KMS-11 (cell line): Measurements from ENCODE around the gene LST1.

Source experiments
- H2AFZ ChIP-seq: fragments of 200-600 bp; sonication (generic); 2 replicates; pipeline ENCODE4 v1.6.1; 2016; ENCODE audit warnings: antibody characterized with exemption, mixed run types, low read depth
- H3K27ac ChIP-seq: fragments of 200-600 bp; sonication (generic); 2 replicates; pipeline ENCODE4 v1.6.1; 2016; ENCODE audit warnings: mild to moderate bottlenecking, mixed run types
- H3K27me3 ChIP-seq: fragments of 200-600 bp; sonication (generic); 2 replicates; pipeline ENCODE4 v1.6.1; 2017; ENCODE audit warnings: mild to moderate bottlenecking, low read depth, mixed run types, moderate library complexity; ENCODE audit not compliant: insufficient read depth
- H3K36me3 ChIP-seq: fragments of 200-600 bp; sonication (generic); 2 replicates; pipeline ENCODE4 v1.6.1; 2017; ENCODE audit warnings: mild to moderate bottlenecking, mixed run types; ENCODE audit not compliant: insufficient read depth
- H3K4me1 ChIP-seq: fragments of 200-600 bp; sonication (generic); 2 replicates; pipeline ENCODE4 v1.6.1; 2016; ENCODE audit warnings: mild to moderate bottlenecking, low read depth, mixed run types; ENCODE audit not compliant: poor library complexity, severe bottlenecking
- H3K4me2 ChIP-seq: fragments of 200-600 bp; sonication (generic); 2 replicates; pipeline ENCODE4 v1.7.0; 2016; ENCODE audit warnings: mild to moderate bottlenecking, mixed run types
- H3K4me3 ChIP-seq: fragments of 200-600 bp; sonication (generic); IDR thresholded peaks from 2 replicates; pipeline ENCODE4 v1.6.1; 2017; ENCODE audit warnings: low read depth, low read length, mixed read lengths; ENCODE audit not compliant: insufficient read depth
- H3K79me2 ChIP-seq: fragments of 200-600 bp; sonication (generic); 2 replicates; pipeline ENCODE4 v1.6.1; 2016; ENCODE audit warnings: low read depth, mixed run types; ENCODE audit not compliant: insufficient read depth
- H3K9ac ChIP-seq: fragments of 200-600 bp; sonication (generic); 2 replicates; pipeline ENCODE4 v1.6.1; 2016; ENCODE audit warnings: mild to moderate bottlenecking, mixed run types
- H4K20me1 ChIP-seq: fragments of 200-600 bp; sonication (generic); 2 replicates; pipeline ENCODE4 v1.6.1; 2016; ENCODE audit warnings: mild to moderate bottlenecking, mixed run types; ENCODE audit not compliant: insufficient read depth
- CTCF ChIP-seq: fragments of 200-600 bp; sonication (generic); conservative IDR thresholded peaks from 2 replicates; pipeline ENCODE4 v1.6.1; 2017; ENCODE audit warnings: low read depth, mild to moderate bottlenecking, antibody characterized with exemption, low read length, moderate library complexity, mixed read lengths

Gene LST1

DNA sequence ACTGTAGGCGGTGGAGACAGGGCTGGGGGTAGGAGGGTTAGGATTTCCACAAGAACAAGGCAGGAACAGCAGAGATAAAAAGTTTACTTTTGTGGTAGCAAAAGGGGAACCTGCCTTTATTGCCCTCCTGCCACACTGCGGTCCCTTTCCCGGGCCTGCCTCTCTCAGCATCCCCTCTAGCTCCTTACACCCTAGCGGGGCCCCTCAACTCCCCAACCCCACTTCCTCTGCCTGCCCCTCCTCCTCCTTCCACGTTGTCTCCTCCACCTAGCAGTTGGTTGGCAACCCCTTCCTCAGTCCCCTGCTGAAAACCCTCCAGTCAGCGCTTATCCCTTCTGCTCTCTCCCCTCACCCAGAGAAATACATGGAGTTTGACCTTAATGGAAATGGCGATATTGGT, 29.7 kb downstream of the LST1 start:
- H2AFZ ChIP-seq, result no peak overlapping the region
- no peaks in the 10 kb centered on the region for H4K20me1 ChIP-seq
- no peak overlapping the region for H3K4me2 ChIP-seq
- H3K79me2 ChIP-seq, result peaks cover under 1% of the 10 kb centered on the region; the same call in 1 of the 2 replicates
- no peaks in the 10 kb centered on the region for H3K27me3 ChIP-seq
- H3K27ac ChIP-seq, result no peak overlapping the region
- no peak overlapping the region for H3K9ac ChIP-seq
- TF ChIP-seq CTCF, result no peak
- peaks cover 20% of the 10 kb centered on the region for H3K4me1 ChIP-seq
- no peaks in the 10 kb centered on the region for H3K36me3 ChIP-seq
- no peak overlapping the region for H3K4me3 ChIP-seq

DNA sequence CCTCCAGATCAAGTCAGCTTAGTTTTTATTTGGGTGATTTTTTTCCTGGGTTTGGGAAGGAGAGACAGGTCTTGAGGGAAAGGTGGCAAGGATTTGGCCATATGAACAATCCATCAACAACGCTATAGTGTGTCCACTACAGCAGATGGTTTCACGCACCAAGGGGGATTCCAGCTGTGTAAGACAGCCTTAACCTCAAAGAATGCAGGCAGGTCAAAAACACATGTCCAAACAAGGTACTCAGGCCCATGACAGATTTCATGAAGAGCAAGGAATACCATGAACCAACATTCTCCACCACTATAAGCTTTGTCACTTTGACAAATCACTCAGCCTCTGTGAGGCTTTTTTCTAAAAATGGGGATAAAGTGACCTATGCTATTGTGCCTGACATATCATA, 30.9 kb downstream of the LST1 start:
- no peak overlapping the region for H3K27ac ChIP-seq
- H3K4me1 ChIP-seq, result peaks cover 23% of the 10 kb centered on the region
- H3K9ac ChIP-seq, result no peak overlapping the region
- no peaks in the 10 kb centered on the region for H3K27me3 ChIP-seq
- peaks cover 13% of the 10 kb centered on the region for H3K79me2 ChIP-seq
- peak overlapping the region; percentile 37 for H3K4me2 ChIP-seq
- no peaks in the 10 kb centered on the region for H3K36me3 ChIP-seq
- no peaks in the 10 kb centered on the region for H4K20me1 ChIP-seq
- TF ChIP-seq CTCF, result no peak
- H2AFZ ChIP-seq, result 0 out of 2 replicates have a peak overlapping the region, but pooled peaks have one; percentile 20
- H3K4me3 ChIP-seq, result no peak overlapping the region

DNA sequence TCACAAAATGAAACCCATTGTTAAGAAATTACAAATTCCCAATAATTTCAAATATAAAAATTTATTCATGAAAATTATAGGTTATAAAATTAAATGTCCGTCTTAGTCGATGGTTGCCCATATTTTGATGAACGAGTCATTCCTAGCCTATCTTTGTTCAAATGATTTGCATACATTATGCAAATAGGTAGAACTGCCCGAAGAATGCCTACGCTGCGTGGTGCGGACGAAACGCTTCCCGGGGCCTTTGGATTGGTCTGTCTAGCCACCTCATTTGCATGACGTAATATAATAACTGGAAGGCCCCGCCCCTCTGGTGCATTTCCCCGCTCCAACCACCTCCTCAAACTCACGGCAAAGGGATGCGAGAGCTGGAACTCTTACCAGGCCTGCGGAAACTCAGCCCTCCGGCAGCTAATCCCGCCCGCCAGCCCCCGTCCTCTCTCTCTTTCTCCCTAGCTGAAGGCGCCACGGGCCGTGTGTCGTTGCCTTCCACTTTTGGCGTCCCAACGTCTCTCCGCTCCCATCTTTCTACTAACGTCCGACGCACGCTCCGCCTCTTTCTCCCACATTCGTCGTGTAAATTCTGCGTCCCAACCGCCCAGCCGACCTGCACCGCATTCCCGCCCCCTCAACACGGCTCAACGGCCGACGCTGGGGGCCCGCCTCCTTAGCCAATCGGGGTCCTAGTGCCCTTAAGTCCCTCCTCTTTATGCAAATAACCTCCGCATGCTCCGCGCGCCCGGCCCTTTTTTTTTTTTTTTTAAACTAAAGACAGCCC, 33.9 kb downstream of the LST1 start:
- no peak for TF ChIP-seq CTCF
- no peaks in the 10 kb centered on the region for H3K27me3 ChIP-seq
- peaks cover 32% of the 10 kb centered on the region for H3K4me1 ChIP-seq
- no peak overlapping the region for H3K4me3 ChIP-seq
- H3K4me2 ChIP-seq, result peak overlapping the region; percentile 77
- H3K27ac ChIP-seq, result peak overlapping the region; percentile 87
- peaks cover 39% of the 10 kb centered on the region for H3K79me2 ChIP-seq
- H4K20me1 ChIP-seq, result no peaks in the 10 kb centered on the region
- peaks cover 14% of the 10 kb centered on the region; the same call in 1 of the 2 replicates for H3K36me3 ChIP-seq
- H3K9ac ChIP-seq, result peak overlapping the region; percentile 94; the same call in 1 of the 2 replicates
- H2AFZ ChIP-seq, result peak overlapping the region; percentile 48; the same call in 1 of the 2 replicates

- Histone ChIP-seq H3K4me3 (peak within 1 kb of the TSS; percentile 51), H3K27ac (peak within 1 kb of the TSS; percentile 87), H3K79me2 (peaks cover 39% of the 10 kb centered on the region), H4K20me1 (no peaks in the 10 kb centered on the region), H3K4me1 (peaks cover 32% of the 10 kb centered on the region), H3K9ac (peak within 1 kb of the TSS; percentile 94), H3K36me3 (peaks cover 20% of the 10 kb centered on the region; the same call in 1 of the 2 replicates), H2AFZ (peak within 1 kb of the TSS; percentile 48), H3K4me2 (peak within 1 kb of the TSS; percentile 92), H3K27me3 (no peaks in the 10 kb centered on the region)
- TF ChIP-seq CTCF, result no peak
Measured at GRCh38 chr6:31620586-31621319, 34.7 kb downstream of the LST1 start, which contains the start of gene PRRC2A. Gene PRRC2A (plus strand): TSS chr6:31620715. CDS start chr6:31622790, 2,075 bp downstream.
